ENCODE data around the gene SLC5A2. TPM values are rescaled to one million over a fixed set of nuclear protein-coding genes. Genes with fewer than 3 reads are reported as not detected.
A peak's percentile ranks its signal among the peaks of the same experiment; 100 is the strongest.

The SLC5A2 gene
- total and polyA plus RNA-seq, 2 of the 13 experiments (the other 11 are each of a cell fraction or from before 2014, with no cell fraction given) = 0.24 to 0.97 TPM

DNA sequence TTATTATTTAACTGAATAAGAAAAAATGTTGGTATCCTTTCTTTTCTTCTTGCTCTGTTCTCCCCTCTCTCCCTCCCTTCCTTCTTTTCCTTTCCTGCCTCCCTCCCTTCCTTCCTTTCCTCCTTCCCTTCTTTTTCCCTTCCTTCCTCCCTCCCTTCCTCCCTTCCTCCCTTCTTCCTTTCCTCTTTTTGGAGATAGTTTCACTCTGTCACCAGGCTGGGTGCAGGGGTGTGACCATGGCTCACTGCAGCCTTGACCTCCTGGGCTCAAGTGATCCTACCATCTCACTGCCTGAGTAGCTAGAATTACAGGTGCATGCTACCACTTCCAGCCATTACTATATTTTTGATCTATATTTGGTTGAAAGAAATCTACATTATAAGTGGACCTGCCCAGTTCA, 31.0 kb downstream of the SLC5A2 start (continued):
- TF ChIP-seq ZNF232 (CRISPR knock-in tag; IDR thresholded peaks at IDR 0.05; ENCODE audit: borderline replicate concordance) = no peak
- peak; percentile 23 for TF ChIP-seq HNRNPK (IDR thresholded peaks at IDR 0.05; ENCODE audit: low read depth, low read length, poor library complexity, severe bottlenecking)
- no peak for TF ChIP-seq ZNF225 (CRISPR knock-in tag; IDR thresholded peaks at IDR 0.05)
- TF ChIP-seq ADNP (CRISPR knock-in tag; IDR thresholded peaks at IDR 0.05) = no peak
- TF ChIP-seq ATM (IDR thresholded peaks at IDR 0.05; ENCODE audit: borderline replicate concordance) = 0 out of 2 replicates have a peak, but pooled peaks have one; percentile 43

DNA sequence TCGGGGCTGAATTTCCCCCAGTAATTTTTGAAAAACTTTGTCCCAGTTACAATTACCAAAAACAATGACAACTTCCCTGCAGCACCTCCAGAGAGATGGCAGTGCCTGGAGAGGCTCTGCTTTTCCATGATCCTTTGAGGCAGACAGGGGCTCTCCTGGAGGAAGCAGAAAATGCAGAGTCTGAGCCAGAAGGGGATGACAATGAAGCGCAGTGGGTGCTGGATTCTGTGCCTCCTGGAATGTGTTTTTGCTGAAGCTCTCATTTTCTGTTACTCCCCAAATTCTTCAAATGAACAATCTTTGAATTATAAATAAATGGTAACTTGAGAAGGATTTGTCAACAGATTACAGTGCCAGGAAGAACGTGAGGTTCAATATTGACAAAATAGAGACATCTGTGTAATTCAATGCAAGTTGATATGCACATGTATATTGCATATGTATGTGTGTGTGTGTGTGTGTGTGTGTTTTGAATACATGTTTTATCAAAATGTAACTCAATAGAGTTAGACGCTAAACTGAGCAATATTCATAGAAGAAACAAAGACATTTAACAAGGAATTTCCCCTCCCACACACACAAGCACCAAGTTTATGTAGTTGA, 35.0 kb downstream of the SLC5A2 start:
- DNase-seq (ENCODE audit: low spot score) = no peak

More for the DNA sequence above, 35.0 kb downstream of the SLC5A2 start:
- TF ChIP-seq, protein P1, sequence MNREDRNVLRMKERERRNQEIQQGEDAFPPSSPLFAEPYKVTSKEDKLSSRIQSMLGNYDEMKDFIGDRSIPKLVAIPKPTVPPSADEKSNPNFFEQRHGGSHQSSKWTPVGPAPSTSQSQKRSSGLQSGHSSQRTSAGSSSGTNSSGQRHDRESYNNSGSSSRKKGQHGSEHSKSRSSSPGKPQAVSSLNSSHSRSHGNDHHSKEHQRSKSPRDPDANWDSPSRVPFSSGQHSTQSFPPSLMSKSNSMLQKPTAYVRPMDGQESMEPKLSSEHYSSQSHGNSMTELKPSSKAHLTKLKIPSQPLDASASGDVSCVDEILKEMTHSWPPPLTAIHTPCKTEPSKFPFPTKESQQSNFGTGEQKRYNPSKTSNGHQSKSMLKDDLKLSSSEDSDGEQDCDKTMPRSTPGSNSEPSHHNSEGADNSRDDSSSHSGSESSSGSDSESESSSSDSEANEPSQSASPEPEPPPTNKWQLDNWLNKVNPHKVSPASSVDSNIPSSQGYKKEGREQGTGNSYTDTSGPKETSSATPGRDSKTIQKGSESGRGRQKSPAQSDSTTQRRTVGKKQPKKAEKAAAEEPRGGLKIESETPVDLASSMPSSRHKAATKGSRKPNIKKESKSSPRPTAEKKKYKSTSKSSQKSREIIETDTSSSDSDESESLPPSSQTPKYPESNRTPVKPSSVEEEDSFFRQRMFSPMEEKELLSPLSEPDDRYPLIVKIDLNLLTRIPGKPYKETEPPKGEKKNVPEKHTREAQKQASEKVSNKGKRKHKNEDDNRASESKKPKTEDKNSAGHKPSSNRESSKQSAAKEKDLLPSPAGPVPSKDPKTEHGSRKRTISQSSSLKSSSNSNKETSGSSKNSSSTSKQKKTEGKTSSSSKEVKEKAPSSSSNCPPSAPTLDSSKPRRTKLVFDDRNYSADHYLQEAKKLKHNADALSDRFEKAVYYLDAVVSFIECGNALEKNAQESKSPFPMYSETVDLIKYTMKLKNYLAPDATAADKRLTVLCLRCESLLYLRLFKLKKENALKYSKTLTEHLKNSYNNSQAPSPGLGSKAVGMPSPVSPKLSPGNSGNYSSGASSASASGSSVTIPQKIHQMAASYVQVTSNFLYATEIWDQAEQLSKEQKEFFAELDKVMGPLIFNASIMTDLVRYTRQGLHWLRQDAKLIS (CRISPR knock-in tag; IDR thresholded peaks at IDR 0.05) = no peak
- TF ChIP-seq BHLHE40 (IDR thresholded peaks at IDR 0.05; ENCODE audit: low read length) = peak; percentile 39; the same call in 1 of the 2 replicates
- Histone ChIP-seq H3K27ac (ENCODE audit: extremely low read length, insufficient read depth, low read length) (no peak overlapping the region), H3K27me3 (ENCODE audit: control insufficient read depth in 1 of 2, insufficient read depth in 2 of 2, low read length in 2 of 2) (peaks cover 0 to 16% of the 10 kb centered on the region in 2 experiments; a peak in 3 of 5 replicates), H3K36me3 (replicated peaks in 1 of 2; ENCODE audit: control insufficient read depth in 1 of 2, insufficient read depth in 2 of 2, low read length in 2 of 2) (no peaks in the 10 kb centered on the region), H3K9me3 (ENCODE audit: low read length) (no peaks in the 10 kb centered on the region), H3K79me2 (ENCODE audit: insufficient read depth, low read length) (no peaks in the 10 kb centered on the region), H3K9ac (ENCODE audit: insufficient read depth, low read depth, low read length) (no peak overlapping the region), H3K4me2 (ENCODE audit: low read depth, low read length) (no peak overlapping the region), H3K4me3 (replicated peaks in 1 of 3; ENCODE audit: insufficient read depth in 1 of 3, low read depth in 2 of 3, low read length in 3 of 3) (no peak overlapping the region), H4K20me1 (ENCODE audit: insufficient read depth, low read length) (no peaks in the 10 kb centered on the region), H3K4me1 (ENCODE audit: insufficient read depth, low read length) (peaks cover 32% of the 10 kb centered on the region), H2AFZ (ENCODE audit: low read length) (no peak overlapping the region)
- intact Hi-C loops (cut with micrococcal nuclease; ENCODE audit: unreplicated experiment) = no loop called here
- ChIA-PET POLR2A (no interaction called here), CTCF (ENCODE audit: low intra/inter-chr PET ratio, low total read pairs) (no interaction called here)
- FAIRE-seq (no peak), ATAC-seq (no peak)
- BruUV-seq (replicated peaks) = no TSS peak
- in situ Hi-C loops (cut with HindIII; ENCODE audit: extremely low pct_ligation_motif_present, low pct_unique_long_range_greater_than_20kb) = loop anchor here (5.0 kb wide), 1 partner anchor 179 kb away; no protein-coding TSS in a partner anchor
- 24% methylated on average over 4 of the region's 4 CpGs for WGBS (ENCODE audit: low lambda C conversion rate)
